PC-3 (cell line): ENCODE results near the gene PLXNB3.

Experiments used
- CTCF ChIP-seq: fragments of 300-600 bp; sonication (generic); conservative IDR thresholded peaks from 2 replicates; pipeline ENCODE4 v1.5.1; 2017; ENCODE audit warnings: antibody characterized with exemption, low read depth, mild to moderate bottlenecking, low read length
- EZH2 ChIP-seq: fragments of 300-600 bp; sonication (generic); IDR thresholded peaks from one replicate; pipeline ENCODE4 v1.6.1; 2017; ENCODE audit warnings: antibody characterized with exemption, mild to moderate bottlenecking, low read length; ENCODE audit not compliant: unreplicated experiment

- TF ChIP-seq CTCF (no peak), EZH2 (no peak)
Measured at GRCh38 chrX:153774576-153775292, 10.7 kb downstream of the PLXNB3 start.
